Karpas-422 (cell line): ENCODE measurements around the gene ARHGAP10. TPM values are rescaled to one million over a fixed set of nuclear protein-coding genes. Genes with fewer than 3 reads are reported as not detected.

Experiments
- DNase-seq: peaks from one replicate; pipeline ENCODE4 v3.0.0-alpha.2; 2015
- H2AFZ ChIP-seq: fragments of 200-600 bp; sonication (generic); 2 replicates; pipeline ENCODE4 v1.6.1; 2014; ENCODE audit warnings: antibody characterized with exemption, low read length, mixed read lengths
- H3K27ac ChIP-seq: fragments of 200-600 bp; sonication (generic); 2 replicates; pipeline ENCODE4 v1.5.1; 2014; ENCODE audit warnings: mild to moderate bottlenecking, low read length, moderate library complexity
- H3K27me3 ChIP-seq: fragments of 200-600 bp; sonication (generic); 2 replicates; pipeline ENCODE4 v1.6.1; 2014; ENCODE audit warnings: low read length, mixed read lengths
- H3K36me3 ChIP-seq: fragments of 200-600 bp; sonication (generic); 2 replicates; pipeline ENCODE4 v1.6.1; 2014; ENCODE audit warnings: low read length, mixed read lengths; ENCODE audit not compliant: insufficient read depth
- H3K4me1 ChIP-seq: fragments of 200-600 bp; sonication (generic); 2 replicates; pipeline ENCODE4 v1.6.1; 2014; ENCODE audit warnings: mild to moderate bottlenecking, low read length, mixed read lengths
- H3K4me2 ChIP-seq: fragments of 200-600 bp; sonication (generic); 2 replicates; pipeline ENCODE4 v1.6.1; 2014; ENCODE audit warnings: low read length, low read depth, mild to moderate bottlenecking; ENCODE audit not compliant: poor library complexity, severe bottlenecking
- H3K4me3 ChIP-seq: fragments of 200-600 bp; sonication (generic); 2 replicates; pipeline ENCODE4 v1.5.1; 2014; ENCODE audit warnings: mild to moderate bottlenecking, antibody characterized with exemption, low read length, mixed read lengths
- H3K79me2 ChIP-seq: fragments of 200-600 bp; sonication (generic); 2 replicates; pipeline ENCODE4 v1.6.1; 2014; ENCODE audit warnings: mild to moderate bottlenecking, low read length, mixed read lengths
- H3K9ac ChIP-seq: fragments of 200-600 bp; sonication (generic); 2 replicates; pipeline ENCODE4 v1.6.0; 2014; ENCODE audit warnings: low read length
- H3K9me2 ChIP-seq: fragments of 200-600 bp; sonication (generic), shearing (Covaris generic); replicated peaks from 2 replicates; pipeline ENCODE4 v1.6.0; 2014; ENCODE audit warnings: mild to moderate bottlenecking, low read length, moderate library complexity; ENCODE audit not compliant: insufficient read depth
- H3K9me3 ChIP-seq: fragments of 300-700, 200-600 bp; sonication (generic); 2 replicates; pipeline ENCODE4 v1.6.1; 2014; ENCODE audit warnings: low read length, mixed read lengths
- H4K20me1 ChIP-seq: fragments of 200-600 bp; sonication (generic); 2 replicates; pipeline ENCODE4 v1.6.1; 2014; ENCODE audit warnings: mild to moderate bottlenecking, antibody characterized with exemption, low read length, low read depth; ENCODE audit not compliant: insufficient read depth
- total RNA-seq: library from RNA; depleted of rRNA; stranded (reverse); fragments of >200 nt; shearing (Covaris generic); gene quantifications from 2 replicates; pipeline ENCODE4 v1.2.3, GENCODE V29; 2014; ENCODE audit warnings: low replicate concordance

ARHGAP10 gene
- total RNA-seq, 1 experiment from 2014 or later = 0.41 TPM

DNA sequence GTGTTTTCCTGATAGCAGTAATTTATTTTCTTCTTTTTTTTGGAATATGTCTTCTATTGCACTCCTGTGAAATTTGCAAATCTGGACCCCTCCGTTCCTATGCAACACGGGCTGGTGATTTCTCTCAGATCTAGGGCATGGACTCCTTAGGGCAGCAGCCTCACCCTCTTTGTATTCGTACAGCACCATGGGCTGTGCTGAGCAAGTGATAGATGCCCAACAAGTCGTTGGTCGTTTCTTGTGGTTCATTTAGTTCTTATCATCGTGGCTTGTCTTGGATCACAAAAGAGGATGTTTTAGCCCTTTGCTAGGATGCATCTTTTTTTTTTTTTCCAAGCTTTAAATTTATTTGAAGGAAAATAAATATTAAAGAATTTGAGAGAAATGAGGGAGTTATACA is 82.1 kb downstream of the ARHGAP10 start:
- no peak overlapping the region for H3K4me3 ChIP-seq
- DNase-seq = no peak
- H3K4me1 ChIP-seq = peaks cover 7% of the 10 kb centered on the region
- no peak overlapping the region for H3K27ac ChIP-seq
- H2AFZ ChIP-seq = no peak overlapping the region
- no peaks in the 10 kb centered on the region for H3K27me3 ChIP-seq
- no peaks in the 10 kb centered on the region for H3K9me3 ChIP-seq
- no peaks in the 10 kb centered on the region for H3K9me2 ChIP-seq
- H3K4me2 ChIP-seq = no peak overlapping the region
- no peaks in the 10 kb centered on the region for H4K20me1 ChIP-seq
- no peaks in the 10 kb centered on the region for H3K79me2 ChIP-seq
- H3K36me3 ChIP-seq = no peaks in the 10 kb centered on the region
- H3K9ac ChIP-seq = no peak overlapping the region

DNA sequence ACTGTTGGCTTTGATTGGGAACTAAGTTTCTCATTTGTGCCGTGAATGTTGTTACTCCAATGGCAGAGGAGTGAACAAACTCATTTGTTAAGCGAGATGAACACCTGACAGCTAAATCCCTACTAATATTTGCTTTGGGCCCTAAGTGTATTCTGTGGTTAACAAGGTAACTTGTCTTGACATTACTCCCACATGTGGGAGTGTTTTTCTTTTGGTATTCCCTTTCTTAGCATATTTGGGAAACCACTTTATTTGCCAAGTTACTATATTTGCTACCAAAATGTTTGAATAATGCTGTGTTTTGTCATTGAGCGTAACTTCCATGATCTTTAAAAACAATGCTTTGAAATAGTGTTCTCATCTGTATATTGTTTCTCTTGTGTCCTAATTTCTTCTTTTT is 82.5 kb downstream of the ARHGAP10 start:
- H3K4me1 ChIP-seq = peaks cover 3% of the 10 kb centered on the region
- H3K9ac ChIP-seq = no peak overlapping the region
- no peak for DNase-seq
- no peaks in the 10 kb centered on the region for H3K79me2 ChIP-seq
- H3K4me3 ChIP-seq = no peak overlapping the region
- H3K27ac ChIP-seq = no peak overlapping the region
- H3K36me3 ChIP-seq = no peaks in the 10 kb centered on the region
- H2AFZ ChIP-seq = no peak overlapping the region
- no peak overlapping the region for H3K4me2 ChIP-seq
- no peaks in the 10 kb centered on the region for H3K27me3 ChIP-seq
- H3K9me3 ChIP-seq = no peaks in the 10 kb centered on the region
- H4K20me1 ChIP-seq = no peaks in the 10 kb centered on the region
- H3K9me2 ChIP-seq = no peaks in the 10 kb centered on the region

DNA sequence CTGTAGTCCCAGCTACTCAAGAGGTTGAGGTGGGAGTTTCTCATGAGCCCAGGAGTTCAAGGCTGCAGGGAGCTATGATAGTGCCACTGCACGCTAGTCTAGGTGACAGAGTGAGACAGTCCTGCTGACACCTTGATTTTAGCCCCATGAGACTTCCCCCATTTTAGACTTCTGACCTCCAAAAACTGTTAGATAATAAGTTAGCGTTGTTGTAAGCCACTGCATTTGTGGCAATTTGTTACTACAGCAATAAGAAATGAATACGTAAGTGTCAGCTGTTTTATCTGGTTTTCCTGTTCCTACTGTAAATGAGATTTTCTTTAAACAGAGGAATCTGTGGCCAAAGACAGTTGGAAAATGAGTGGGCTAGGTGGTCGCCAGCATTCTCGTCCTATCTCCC is 83.9 kb downstream of the ARHGAP10 start:
- Histone ChIP-seq H2AFZ (no peak overlapping the region), H3K4me2 (no peak overlapping the region), H3K79me2 (no peaks in the 10 kb centered on the region), H3K9me3 (no peaks in the 10 kb centered on the region), H3K36me3 (no peaks in the 10 kb centered on the region), H3K4me1 (no peaks in the 10 kb centered on the region), H4K20me1 (no peaks in the 10 kb centered on the region), H3K9ac (no peak overlapping the region), H3K27ac (no peak overlapping the region), H3K9me2 (no peaks in the 10 kb centered on the region), H3K4me3 (no peak overlapping the region), H3K27me3 (no peaks in the 10 kb centered on the region)
- no peak for DNase-seq

DNA sequence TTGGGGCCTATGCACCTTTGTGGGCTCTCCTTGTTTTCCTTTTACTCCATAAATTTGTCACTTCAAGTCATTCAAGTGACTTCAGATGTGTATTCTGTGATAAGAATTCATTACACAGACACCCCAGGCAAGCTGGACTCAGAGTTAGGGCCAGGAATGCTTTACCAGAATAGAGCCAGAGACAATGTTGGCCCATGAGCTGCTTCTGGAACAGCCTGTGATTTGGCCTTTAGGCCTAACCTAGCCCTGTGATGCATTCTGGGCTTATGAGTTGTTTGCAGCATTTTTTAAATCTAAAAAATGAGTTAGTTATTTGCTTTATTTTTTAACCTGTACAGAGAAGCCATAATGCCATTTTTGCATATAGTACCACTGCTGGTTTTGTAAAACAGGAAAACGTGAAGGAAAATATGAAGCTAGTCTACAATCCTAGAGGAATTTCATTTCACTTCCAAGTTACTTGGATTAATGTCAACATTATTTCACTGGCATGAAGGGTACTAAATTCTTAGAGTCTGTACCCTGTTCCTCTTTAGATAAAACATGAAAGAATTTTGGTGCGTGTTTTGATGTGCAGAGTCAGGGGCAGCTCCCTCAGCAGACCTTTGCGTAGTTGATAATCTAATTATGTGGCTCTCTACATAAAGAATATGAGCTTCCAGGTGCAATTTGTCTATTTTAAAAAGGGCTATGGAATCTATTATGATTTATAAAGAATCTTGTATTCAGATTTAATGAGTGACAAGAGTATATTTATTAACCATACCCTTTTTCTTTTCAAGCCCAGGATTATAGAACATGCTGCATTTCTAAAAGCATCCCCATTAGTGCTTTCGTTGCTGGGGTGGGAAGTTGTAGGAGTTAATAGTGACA is 84.7 kb downstream of the ARHGAP10 start:
- no peaks in the 10 kb centered on the region for H3K27me3 ChIP-seq
- no peaks in the 10 kb centered on the region for H3K4me1 ChIP-seq
- no peaks in the 10 kb centered on the region for H3K36me3 ChIP-seq
- H3K9me2 ChIP-seq = no peaks in the 10 kb centered on the region
- H3K9me3 ChIP-seq = no peaks in the 10 kb centered on the region
- no peak overlapping the region for H3K9ac ChIP-seq
- no peak overlapping the region for H3K4me2 ChIP-seq
- H3K4me3 ChIP-seq = no peak overlapping the region
- H4K20me1 ChIP-seq = no peaks in the 10 kb centered on the region
- no peak for DNase-seq
- no peak overlapping the region for H2AFZ ChIP-seq
- no peaks in the 10 kb centered on the region for H3K79me2 ChIP-seq
- no peak overlapping the region for H3K27ac ChIP-seq

DNA sequence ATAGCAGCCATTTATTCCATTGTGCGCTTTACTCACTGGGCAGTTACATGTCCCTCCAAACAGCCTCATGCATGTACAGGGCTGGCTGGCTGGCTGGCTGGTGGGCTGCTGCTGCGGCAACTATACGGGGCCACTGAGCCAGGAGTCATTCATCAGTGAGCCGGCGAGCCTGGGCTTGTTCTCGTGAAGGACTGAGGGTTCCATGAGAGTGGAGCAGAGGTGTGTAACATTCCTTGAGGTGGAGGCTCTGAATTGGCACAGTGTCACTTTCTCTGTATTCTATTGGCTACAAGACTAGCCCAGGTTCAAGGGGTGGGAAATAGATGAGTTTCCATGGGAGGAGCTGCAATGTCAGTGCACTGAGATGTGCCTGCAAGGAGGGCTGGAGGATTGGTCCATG is 89.1 kb downstream of the ARHGAP10 start:
- Histone ChIP-seq H2AFZ (no peak overlapping the region), H3K27me3 (no peaks in the 10 kb centered on the region), H4K20me1 (no peaks in the 10 kb centered on the region), H3K9me2 (no peaks in the 10 kb centered on the region), H3K4me1 (no peaks in the 10 kb centered on the region), H3K9ac (no peak overlapping the region), H3K36me3 (no peaks in the 10 kb centered on the region), H3K4me3 (no peak overlapping the region), H3K4me2 (no peak overlapping the region), H3K9me3 (no peaks in the 10 kb centered on the region), H3K79me2 (no peaks in the 10 kb centered on the region), H3K27ac (no peak overlapping the region)
- DNase-seq = no peak

DNA sequence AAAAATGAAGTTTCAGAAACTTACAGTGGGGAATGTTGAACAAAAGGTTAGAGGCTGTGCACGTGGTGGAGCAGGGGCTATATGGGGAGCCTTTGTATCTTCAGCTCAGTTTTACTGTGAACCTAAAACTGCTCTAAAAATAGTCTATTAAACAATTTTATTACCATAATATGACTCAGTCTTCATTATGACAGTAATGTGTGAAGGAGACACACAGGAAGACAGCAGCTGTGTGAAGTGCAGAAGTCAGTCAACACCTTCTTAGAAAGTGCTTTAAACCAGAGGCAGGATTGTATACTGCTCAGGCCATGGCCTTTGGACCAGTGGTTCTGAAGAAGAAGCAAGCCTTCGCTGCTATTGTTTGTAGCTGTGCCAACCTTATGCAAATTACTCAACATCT is 89.7 kb downstream of the ARHGAP10 start:
- no peak overlapping the region for H3K4me2 ChIP-seq
- H3K9me3 ChIP-seq = no peaks in the 10 kb centered on the region

DNA sequence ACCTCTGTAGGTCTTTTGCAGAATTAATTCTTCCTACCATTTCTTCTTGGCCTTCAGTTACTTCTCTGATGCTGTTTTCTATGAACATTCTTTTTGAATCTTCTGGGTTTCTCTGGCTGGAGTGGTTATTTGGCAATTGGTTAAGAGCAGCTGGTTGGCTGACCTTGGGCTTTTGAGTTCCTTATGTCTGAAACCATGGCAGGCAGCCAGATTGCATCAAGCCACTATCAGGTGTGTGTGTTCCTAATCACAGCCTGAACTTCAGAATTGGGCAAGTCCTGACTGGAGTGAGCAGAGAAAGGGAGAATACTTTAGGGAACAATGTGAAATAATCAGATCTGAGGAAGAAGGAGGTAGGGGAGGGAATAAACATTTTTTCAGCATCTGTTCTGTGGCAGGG is 90.2 kb downstream of the ARHGAP10 start:
- H4K20me1 ChIP-seq = no peaks in the 10 kb centered on the region
- H3K4me1 ChIP-seq = no peaks in the 10 kb centered on the region
- no peaks in the 10 kb centered on the region for H3K27me3 ChIP-seq
- H3K9ac ChIP-seq = no peak overlapping the region
- DNase-seq = no peak
- no peaks in the 10 kb centered on the region for H3K36me3 ChIP-seq
- no peak overlapping the region for H3K4me3 ChIP-seq
- H3K4me2 ChIP-seq = no peak overlapping the region
- no peak overlapping the region for H3K27ac ChIP-seq
- H3K9me2 ChIP-seq = no peaks in the 10 kb centered on the region
- H2AFZ ChIP-seq = no peak overlapping the region
- no peaks in the 10 kb centered on the region for H3K79me2 ChIP-seq
- no peaks in the 10 kb centered on the region for H3K9me3 ChIP-seq

More for the DNA sequence above, 89.7 kb downstream of the ARHGAP10 start:
- H3K27ac ChIP-seq = no peak overlapping the region
- H4K20me1 ChIP-seq = no peaks in the 10 kb centered on the region
- H2AFZ ChIP-seq = no peak overlapping the region
- no peak for DNase-seq
- H3K4me1 ChIP-seq = no peaks in the 10 kb centered on the region
- H3K79me2 ChIP-seq = no peaks in the 10 kb centered on the region
- no peaks in the 10 kb centered on the region for H3K36me3 ChIP-seq
- no peak overlapping the region for H3K4me3 ChIP-seq
- no peaks in the 10 kb centered on the region for H3K9me2 ChIP-seq
- H3K27me3 ChIP-seq = no peaks in the 10 kb centered on the region
- H3K9ac ChIP-seq = no peak overlapping the region

DNA sequence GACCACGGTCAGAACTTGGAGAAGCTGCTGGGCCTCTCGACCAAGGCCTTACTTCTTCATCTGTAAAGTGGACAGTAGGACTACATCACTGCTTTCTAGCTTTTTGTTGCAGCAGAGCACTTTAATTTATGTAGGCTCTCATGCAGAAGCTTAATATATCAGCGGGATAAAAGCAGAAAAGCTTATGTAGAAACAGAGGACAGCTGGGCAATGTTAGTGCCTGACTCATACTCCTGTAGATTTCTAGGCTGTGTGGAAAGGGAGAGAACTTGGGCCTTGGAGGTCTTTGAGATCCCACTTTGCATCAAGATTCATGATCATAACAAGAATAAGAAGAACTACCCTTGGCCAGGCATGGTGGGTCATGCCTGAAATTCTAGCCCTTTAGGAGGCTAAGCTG is 91.2 kb downstream of the ARHGAP10 start:
- no peaks in the 10 kb centered on the region for H3K79me2 ChIP-seq
- no peak overlapping the region for H2AFZ ChIP-seq
- H3K9me3 ChIP-seq = no peaks in the 10 kb centered on the region
- H3K4me2 ChIP-seq = no peak overlapping the region
- no peaks in the 10 kb centered on the region for H3K4me1 ChIP-seq
- no peak overlapping the region for H3K4me3 ChIP-seq
- no peaks in the 10 kb centered on the region for H3K9me2 ChIP-seq
- H3K36me3 ChIP-seq = no peaks in the 10 kb centered on the region
- no peaks in the 10 kb centered on the region for H4K20me1 ChIP-seq
- no peaks in the 10 kb centered on the region for H3K27me3 ChIP-seq
- no peak overlapping the region for H3K27ac ChIP-seq
- H3K9ac ChIP-seq = no peak overlapping the region
- no peak for DNase-seq
